Lower leg skin (tissue), 3 donors: ENCODE results near the gene MTA1.

Experiments used
- POLR2A ChIP-seq, 2 donors: fragments of 450-650 bp; IDR thresholded peaks; one replicate each; pipeline ENCODE4 v1.6.1; 2016 to 2017; ENCODE audit warnings: antibody characterized with exemption in 2 of 2, mild to moderate bottlenecking in 1 of 2, moderate library complexity in 1 of 2
- TF ChIP-seq, protein P1 (sequence below), 3 donors: fragments of 450-650 bp; IDR thresholded peaks; one replicate each; pipeline ENCODE4 v1.5.1; 2016; ENCODE audit warnings: antibody characterized with exemption in 3 of 3, mild to moderate bottlenecking in 3 of 3, moderate library complexity in 2 of 3

- no peak for TF ChIP-seq POLR2A (IDR thresholded peaks at IDR 0.05)
- TF ChIP-seq, protein P1, sequence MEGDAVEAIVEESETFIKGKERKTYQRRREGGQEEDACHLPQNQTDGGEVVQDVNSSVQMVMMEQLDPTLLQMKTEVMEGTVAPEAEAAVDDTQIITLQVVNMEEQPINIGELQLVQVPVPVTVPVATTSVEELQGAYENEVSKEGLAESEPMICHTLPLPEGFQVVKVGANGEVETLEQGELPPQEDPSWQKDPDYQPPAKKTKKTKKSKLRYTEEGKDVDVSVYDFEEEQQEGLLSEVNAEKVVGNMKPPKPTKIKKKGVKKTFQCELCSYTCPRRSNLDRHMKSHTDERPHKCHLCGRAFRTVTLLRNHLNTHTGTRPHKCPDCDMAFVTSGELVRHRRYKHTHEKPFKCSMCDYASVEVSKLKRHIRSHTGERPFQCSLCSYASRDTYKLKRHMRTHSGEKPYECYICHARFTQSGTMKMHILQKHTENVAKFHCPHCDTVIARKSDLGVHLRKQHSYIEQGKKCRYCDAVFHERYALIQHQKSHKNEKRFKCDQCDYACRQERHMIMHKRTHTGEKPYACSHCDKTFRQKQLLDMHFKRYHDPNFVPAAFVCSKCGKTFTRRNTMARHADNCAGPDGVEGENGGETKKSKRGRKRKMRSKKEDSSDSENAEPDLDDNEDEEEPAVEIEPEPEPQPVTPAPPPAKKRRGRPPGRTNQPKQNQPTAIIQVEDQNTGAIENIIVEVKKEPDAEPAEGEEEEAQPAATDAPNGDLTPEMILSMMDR (IDR thresholded peaks at IDR 0.05) = no peak
Measured at GRCh38 chr14:105383083-105383730, 36.4 kb upstream of the MTA1 start.
